NB4 (cell line): Measurements from ENCODE around the gene MAN1B1.
"Not testable (repeated sequence)": the region's sequence is repeated elsewhere in the genome, so short reads cannot be mapped to it uniquely, and the experiment has no call there.

Experiments used
- DNase-seq: peaks from one replicate; pipeline ENCODE4 v3.0.0; 2010; ENCODE audit warnings: low read depth
- H3K4me3 ChIP-seq: one replicate; pipeline ENCODE4 v1.5.1; 2011; ENCODE audit warnings: mild to moderate bottlenecking, low read depth, low read length, moderate library complexity
- MYC ChIP-seq: IDR thresholded peaks from 2 replicates; pipeline ENCODE4 v1.6.1; 2011; ENCODE audit warnings: low read depth, low read length
- POLR2A ChIP-seq: IDR thresholded peaks from 2 replicates; pipeline ENCODE4 v1.6.1; 2011; ENCODE audit warnings: mild to moderate bottlenecking; ENCODE audit not compliant: insufficient read length; ENCODE audit errors: extremely low read depth
- TF ChIP-seq, protein P1 (sequence below): IDR thresholded peaks from one replicate; pipeline ENCODE4 v1.5.1; 2012; ENCODE audit warnings: low read depth, low read length
- TF ChIP-seq, protein P2 (sequence below): IDR thresholded peaks from 2 replicates; pipeline ENCODE4 v1.6.1; 2011; ENCODE audit warnings: low read depth, low read length

The MAN1B1 gene

DNA sequence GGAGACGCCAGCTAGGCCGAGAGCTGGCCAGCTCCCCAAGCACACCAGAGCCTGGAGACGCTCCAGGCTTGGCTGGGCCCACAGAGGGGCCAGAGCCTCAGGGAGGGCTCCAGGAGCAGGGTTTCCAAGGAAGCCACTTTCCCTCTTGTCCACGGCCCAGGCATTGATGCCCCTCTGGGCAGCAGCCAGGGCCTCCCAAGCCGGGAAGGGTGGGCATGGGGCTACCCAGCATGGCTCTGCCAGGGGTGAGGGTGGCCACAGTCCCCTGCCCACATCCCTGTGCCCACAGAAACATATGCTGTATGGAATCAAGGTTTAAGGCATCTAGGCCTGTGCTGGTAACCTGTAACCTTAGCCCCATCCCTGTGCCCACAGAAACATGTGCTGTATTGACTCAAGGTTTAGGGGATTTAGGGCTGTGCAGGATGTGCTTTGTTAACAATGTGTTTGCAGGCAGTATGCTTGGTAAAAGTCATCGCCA, 29.3 kb downstream of the MAN1B1 start:
- no peak for TF ChIP-seq MYC
- TF ChIP-seq, protein P1, sequence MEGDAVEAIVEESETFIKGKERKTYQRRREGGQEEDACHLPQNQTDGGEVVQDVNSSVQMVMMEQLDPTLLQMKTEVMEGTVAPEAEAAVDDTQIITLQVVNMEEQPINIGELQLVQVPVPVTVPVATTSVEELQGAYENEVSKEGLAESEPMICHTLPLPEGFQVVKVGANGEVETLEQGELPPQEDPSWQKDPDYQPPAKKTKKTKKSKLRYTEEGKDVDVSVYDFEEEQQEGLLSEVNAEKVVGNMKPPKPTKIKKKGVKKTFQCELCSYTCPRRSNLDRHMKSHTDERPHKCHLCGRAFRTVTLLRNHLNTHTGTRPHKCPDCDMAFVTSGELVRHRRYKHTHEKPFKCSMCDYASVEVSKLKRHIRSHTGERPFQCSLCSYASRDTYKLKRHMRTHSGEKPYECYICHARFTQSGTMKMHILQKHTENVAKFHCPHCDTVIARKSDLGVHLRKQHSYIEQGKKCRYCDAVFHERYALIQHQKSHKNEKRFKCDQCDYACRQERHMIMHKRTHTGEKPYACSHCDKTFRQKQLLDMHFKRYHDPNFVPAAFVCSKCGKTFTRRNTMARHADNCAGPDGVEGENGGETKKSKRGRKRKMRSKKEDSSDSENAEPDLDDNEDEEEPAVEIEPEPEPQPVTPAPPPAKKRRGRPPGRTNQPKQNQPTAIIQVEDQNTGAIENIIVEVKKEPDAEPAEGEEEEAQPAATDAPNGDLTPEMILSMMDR = no peak
- TF ChIP-seq, protein P2, sequence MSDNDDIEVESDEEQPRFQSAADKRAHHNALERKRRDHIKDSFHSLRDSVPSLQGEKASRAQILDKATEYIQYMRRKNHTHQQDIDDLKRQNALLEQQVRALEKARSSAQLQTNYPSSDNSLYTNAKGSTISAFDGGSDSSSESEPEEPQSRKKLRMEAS = no peak
- no peak for TF ChIP-seq POLR2A
- no peak for DNase-seq
- no peak overlapping the region for H3K4me3 ChIP-seq

DNA sequence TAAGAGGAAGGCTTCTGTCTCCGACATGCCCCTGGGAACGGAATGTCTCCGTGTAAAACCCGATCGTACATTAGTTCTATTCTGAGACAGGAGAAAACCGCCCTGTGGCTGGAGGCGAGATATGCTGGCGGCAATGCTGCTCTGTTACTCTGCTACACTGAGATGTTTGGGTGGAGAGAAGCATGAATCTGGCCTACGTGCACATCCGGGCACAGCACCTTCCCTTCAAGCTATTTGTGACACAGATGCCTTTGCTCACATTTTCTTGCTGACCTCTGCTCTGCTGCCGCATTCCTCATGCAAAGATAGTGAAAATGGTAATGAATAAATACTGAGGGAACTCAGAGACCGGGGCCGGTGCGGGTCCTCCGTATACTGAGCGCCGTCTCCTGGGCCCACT, 29.9 kb downstream of the MAN1B1 start:
- TF ChIP-seq, protein P1 = no peak
- TF ChIP-seq, protein P2 = no peak
- TF ChIP-seq MYC (no peak), POLR2A (no peak)
- no peak overlapping the region for H3K4me3 ChIP-seq
- no peak for DNase-seq

DNA sequence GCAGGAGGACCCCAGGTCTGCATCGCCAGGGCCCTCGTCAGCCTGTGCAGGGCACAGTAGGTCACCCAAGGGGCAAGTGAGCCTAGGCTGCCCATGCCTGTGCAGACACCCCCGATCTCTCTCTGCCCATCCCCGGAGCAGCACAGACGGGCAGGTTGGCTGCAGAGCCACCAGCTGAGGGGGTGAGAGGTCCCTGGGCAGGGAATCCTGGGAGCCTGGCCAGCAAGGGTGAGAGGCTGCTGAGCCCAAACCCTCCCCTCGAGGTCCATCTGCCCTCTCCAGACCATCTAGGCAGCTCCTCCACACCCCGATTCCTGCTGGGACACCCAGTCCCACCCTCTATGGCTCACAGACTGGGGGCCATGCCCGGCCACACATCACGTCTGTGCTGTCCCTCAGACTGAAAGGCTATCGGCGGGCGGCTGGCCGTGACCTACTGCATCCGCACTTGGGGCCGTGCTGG, 30.5 kb downstream of the MAN1B1 start:
- DNase-seq = no peak
- H3K4me3 ChIP-seq = no peak overlapping the region
- TF ChIP-seq, protein P2 = no peak

DNA sequence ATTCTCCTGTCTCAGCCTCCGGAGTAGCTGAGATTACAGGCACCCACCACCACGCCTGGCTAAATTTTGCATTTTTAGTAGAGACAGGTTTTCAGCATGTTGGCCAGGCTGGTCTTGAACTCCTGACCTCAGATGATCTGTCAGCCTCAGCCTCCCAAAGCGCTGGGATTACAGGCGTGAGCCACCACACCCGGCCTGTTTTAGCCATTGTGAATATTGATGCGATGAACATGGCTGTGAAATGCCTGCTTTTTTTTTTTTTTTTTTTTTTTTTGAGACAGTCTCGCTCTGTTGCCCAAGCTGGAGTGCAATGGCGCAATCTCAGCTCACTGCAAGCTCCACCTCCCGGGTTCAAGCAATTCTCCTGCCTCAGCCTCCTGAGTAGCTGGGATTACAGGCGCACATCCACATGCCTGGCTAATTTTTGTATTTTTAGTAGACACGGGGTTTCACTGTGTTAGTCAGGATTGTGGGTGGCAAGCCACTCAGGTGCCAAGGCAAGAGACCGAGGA, 31.4 kb downstream of the MAN1B1 start:
- H3K4me3 ChIP-seq, DNase-seq: not testable (repeated sequence)

DNA sequence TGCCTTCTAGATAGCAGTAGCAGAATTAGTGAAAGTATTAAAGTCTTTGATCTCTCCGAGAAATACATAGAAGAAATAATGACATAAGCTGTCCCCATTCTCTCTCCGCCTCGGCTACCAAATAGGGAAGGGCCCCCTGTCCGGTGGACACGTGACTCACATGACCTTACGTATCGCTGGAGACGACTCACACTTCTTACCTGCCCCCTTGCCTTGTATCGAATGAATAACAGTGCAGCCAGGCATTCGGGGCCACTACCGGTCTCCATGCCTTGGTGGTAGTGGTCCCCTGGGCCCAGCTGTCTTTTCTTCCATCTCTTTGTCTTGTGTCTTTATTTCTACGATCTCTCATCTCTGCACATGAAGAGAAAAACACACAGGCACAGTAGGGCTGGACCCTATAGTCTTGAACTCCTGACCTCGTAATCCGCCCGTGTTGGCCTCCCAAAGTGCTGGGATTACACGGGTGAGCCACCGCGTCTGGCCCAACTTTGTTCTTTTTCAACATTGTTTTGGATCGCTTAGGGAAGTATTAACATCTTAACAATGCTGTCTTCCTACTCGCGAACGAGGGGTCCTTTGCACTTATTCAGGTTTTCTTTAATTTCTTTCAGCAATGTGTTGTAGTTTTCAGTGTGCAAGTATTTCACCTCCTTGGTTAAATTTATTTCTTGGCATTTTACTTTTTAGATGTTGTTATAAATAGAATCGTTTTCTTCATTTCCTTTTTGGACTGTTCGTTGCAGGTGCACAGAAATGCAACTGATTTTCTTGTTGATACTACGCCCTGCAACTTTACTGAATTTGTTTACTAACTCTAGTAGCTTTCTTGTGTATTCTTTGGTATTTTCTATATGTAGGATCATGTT, 35.4 kb downstream of the MAN1B1 start:
- not testable (repeated sequence) for H3K4me3 ChIP-seq

DNA sequence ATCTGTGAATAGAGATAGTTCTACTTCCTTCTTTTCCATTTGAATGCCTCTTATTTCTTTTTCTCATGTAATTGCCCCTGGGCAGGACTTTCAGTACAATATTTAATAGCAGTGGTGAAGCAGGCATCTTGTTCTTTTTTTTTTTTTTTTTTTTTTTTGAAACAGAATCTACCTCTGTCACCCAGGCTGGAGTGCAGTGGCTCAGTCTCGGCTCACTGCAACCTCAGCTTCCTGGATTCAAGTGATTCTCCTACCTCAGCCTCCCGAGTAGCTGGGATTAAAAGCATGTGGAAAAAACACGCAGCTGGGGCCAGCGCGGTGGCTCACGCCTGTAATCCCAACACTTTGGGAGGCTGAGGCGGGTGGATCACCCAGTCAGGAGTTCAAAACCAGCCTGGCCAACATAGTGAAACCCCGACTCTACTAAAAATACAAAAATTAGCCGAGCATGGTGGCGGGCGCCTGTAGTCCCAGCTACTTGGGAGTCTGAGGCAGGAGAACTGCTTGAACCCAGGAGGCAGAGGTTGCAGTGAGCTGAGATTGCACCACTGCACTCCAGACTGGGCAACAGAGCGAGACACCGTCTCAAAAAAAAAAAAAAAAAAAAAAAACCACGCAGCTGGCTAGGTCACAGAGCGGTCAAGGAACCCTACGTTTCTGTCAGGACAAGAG, 36.1 kb downstream of the MAN1B1 start:
- H3K4me3 ChIP-seq, DNase-seq: not testable (repeated sequence)

More for the DNA sequence above, 35.4 kb downstream of the MAN1B1 start:
- DNase-seq = not testable (repeated sequence)

DNA sequence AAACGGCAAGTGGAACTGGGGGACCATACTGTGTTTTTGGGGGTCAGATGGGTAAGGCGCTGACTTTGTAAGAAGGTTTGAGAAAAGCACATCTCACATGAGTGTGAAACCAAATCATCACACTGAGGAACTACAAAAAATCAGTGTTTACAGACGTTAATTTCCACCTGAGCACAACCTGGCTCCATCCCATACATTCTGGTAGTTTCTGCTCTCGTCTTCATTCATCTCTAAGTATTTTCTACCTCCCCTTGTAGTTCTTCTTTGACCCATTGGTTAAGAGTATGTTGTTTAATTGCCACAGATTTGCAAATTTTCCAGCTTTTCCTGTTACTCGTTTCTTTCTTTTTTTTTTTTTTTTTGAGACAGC, 36.7 kb downstream of the MAN1B1 start:
- TF ChIP-seq, protein P2 = no peak
- TF ChIP-seq POLR2A = no peak
- TF ChIP-seq, protein P1 = no peak
- no peak for TF ChIP-seq MYC
- H3K4me3 ChIP-seq = no peak overlapping the region
- no peak for DNase-seq

DNA sequence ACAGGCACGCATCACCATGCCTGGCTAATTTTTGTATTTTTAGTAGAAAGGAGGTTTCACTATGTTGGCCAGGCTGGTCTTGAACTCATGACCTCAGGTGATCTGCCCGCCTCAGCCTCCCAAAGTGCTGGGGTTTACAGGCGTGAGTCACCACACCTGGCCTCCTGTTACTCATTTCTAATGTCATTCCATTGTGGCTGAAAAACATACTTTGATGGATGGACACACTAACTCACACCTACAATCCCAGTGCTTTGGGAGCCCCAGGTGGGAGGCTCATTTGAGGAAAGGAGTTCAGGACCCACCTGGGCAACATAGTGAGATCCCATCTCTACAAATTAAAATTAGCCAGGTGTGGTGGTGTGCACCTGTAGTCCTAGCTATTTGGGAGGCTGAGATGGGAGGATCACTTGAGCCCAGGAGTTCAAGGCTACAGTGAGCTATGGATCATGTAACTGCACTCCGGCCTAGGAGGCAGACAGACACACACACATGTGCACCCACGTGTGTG, 37.2 kb downstream of the MAN1B1 start:
- not testable (repeated sequence) for H3K4me3 ChIP-seq, DNase-seq
